NOMO-1 treated with dmso at 0.1 percent for 144 hours (cell line): Measurements from ENCODE around the gene PTPN23.
"Not testable (repeated sequence)": the region's sequence is repeated elsewhere in the genome, so short reads cannot be mapped to it uniquely, and the experiment has no call there.

Experiments
- DNase-seq: peaks from one replicate; lab custom pipeline; 2025; ENCODE audit not compliant: unreplicated experiment; lab: John Stamatoyannopoulos, UW

The PTPN23 gene

DNA sequence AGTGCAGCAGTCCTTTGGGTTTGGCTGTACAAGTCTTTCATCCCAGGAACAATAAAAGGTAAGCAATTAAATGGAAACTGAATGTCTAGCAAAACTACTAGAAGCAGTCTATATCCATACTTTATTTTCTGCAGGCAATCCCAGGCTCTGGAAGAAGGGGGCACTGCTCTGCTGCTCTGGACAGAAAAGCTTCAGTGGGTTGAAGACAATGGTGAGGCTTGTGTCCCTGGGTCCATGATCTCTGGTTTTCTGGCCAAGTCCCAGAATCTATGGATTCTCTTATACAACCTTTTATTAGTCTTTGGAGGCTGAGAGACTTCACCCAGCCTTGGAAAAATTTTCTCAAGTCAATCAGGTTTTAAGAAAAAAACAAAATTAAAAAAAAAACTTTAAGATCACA, 59.3 kb downstream of the PTPN23 start:
- DNase-seq, result no peak

- DNase-seq, result no peak
These were observed 61.2 kb downstream of the PTPN23 start for GRCh38 chr3:47441796-47442551.

- DNase-seq, result no peak
These were observed 62.8 kb downstream of the PTPN23 start for GRCh38 chr3:47443611-47443995.

DNA sequence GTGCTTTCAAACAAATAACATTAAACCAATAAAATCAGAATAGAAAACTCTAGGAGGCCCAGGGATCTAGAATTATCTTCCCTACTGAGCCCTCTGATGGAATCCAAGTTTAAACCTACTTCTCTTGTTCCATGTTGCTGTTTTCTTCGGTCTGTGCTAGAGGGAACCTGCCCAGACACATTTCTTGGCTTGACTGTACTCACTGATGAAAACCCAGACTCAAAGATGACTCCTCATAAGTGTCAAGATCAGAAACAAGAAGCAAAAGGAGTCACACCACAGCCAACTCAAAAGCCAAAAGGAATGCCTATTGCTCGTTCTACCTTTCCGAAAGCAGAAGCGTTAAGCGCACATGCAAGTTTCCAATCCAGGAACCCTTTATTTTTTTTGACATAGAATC, 63.3 kb downstream of the PTPN23 start:
- DNase-seq, result no peak

DNA sequence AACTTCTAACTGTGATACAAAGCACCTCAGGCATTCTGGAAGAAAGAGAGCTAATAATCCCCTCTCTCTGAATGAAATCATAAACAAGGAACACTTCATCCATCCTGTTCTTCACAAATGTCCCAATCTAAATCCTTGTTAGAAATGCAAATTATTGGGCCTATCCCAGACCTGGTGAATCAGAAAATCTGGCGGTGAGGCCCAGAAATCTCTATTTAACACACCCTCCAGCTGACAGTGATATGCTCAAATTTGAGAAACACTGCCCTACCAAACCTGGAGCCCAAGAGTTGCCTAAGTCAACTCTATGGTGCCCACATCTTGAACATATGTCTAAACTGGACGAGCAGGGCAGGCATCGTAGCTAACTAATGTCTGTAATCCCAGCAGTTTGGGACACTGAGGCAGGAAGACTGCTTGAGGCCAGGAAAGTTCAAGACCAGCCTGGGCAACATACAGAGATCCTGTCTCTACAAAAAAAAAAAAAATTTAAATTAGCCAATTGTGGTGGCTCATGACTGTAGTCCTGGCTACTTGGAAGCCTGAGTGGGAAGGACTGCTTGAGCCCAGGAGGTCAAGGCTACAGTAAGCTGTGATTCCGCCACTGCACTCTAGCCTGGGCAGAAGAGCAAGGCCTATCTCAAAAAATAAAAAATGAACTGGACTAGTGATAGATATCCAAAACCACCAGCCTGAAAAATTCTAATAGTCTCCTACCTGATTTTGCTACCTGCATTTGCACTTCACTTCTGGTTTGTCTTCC, 71.8 kb downstream of the PTPN23 start:
- DNase-seq, result no peak

DNA sequence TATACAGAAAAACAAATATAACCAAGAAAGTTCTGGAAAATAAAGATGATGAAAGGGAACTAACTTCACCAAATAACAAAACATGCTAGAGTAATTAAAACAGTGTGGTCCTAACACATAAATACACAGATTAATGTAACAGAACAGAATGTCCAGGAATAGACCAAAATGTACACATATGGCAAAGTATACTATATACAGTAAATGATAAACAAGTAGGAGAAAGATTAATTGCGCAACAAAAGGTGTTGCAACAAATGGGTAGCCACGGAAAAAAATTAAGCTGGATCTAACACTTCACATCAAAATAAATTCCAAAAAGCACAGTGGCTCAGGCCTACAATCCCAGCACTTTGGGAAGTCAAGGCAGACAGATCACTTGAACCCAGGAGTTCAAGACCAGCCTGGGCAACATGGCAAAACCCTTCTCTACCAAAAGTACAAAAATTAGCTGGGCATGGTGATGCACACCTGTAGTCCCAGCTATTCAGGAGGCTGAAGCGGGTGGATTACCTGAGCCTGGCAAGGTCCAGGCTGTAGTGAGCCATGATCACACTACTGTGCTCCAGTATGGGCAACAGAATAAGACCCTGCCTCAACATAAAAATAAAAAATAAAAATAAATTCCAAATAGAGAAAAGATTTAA, 75.1 kb downstream of the PTPN23 start:
- no peak for DNase-seq

GRCh38 chr3:47456984-47457383, 76.2 kb downstream of the PTPN23 start:
- no peak for DNase-seq

- DNase-seq, result not testable (repeated sequence)
These were observed 78.8 kb downstream of the PTPN23 start for GRCh38 chr3:47459534-47460085.
